ENCODE data around the gene ACKR2. TPM values are rescaled to one million over a fixed set of nuclear protein-coding genes. Genes with fewer than 3 reads are reported as not detected.

Gene ACKR2
- total and polyA plus RNA-seq, 2 experiments from 2014 or later: 0.11 to 0.23 TPM

DNA sequence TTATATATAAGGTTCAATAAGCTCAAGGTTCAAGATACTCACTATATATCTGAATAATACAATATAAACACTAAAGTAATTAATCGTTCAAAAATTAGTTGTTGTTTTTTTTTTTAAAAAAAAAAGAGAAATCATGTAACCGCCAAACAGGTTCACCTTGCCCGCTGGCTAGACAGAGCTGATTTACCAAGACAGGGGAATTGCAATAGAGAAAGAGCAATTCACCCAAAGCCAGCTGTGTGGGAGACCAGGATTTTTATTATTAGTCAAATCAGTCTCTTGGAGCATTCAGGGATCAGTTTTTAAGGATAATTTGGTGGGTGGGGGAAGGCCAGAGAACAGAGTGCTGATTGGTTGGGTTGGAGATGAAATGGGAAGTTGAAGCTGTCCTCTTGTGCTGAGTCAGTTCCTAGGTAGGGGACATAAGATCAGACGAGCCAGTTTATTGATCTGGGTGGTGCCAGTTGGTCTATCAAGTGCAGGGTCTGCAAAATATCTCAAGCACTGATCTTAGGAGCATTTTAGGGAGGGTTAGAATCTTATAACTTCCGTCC lies 12.8 kb upstream of the ACKR2 start:
- in situ Hi-C loops (cut with MboI): no loop called here
- WGBS, 2 experiments (ENCODE audit: low coverage in 1 of 2, low lambda C conversion rate in 2 of 2, missing lambda C conversion rate in 2 of 2): 66 to 80% methylated on average over 4 to 5 of the region's 5 CpGs

DNA sequence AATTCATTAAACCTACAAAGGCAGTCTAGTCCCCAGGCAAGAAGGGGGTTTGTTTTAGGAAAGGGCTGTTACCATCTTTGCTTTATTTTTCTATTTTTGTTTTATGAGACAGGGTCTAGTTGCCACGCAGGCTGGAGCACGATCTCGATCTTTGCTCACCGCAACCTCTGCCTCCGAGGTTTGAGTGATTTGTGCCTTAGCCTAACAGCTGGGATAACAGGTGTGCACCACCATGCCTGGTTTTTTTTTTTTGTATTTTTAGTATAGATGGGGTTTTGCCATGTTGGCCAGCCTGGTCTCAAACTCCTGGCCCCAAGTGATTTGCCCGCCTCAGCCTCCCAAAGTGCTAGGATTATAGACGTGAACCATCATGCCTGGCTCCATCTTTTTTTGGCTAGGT lies 9.9 kb upstream of the ACKR2 start:
- WGBS, 2 experiments (ENCODE audit: low coverage in 1 of 2, low lambda C conversion rate in 2 of 2, missing lambda C conversion rate in 2 of 2): 84 to 85% methylated on average over 7 of the region's 7 CpGs
- H3K4me2 ChIP-seq (ENCODE audit: unreplicated experiment): no peak overlapping the region

More for the DNA sequence above, 12.8 kb upstream of the ACKR2 start:
- Histone ChIP-seq H3K4me2 (ENCODE audit: unreplicated experiment) (no peak overlapping the region), H3K27me3 (replicated peaks; ENCODE audit: insufficient read depth) (no peaks in the 10 kb centered on the region), H3F3A (ENCODE audit: insufficient read depth) (no peaks in the 10 kb centered on the region), H3K9ac (no peak overlapping the region), H3K4me1 (ENCODE audit: insufficient read depth) (no peaks in the 10 kb centered on the region), H3K27ac (no peak overlapping the region), H3K9me2 (ENCODE audit: insufficient read depth) (no peaks in the 10 kb centered on the region), H4K20me1 (ENCODE audit: insufficient read depth) (no peaks in the 10 kb centered on the region), H3K9me3 (ENCODE audit: low read depth) (no peaks in the 10 kb centered on the region), H3K36me3 (ENCODE audit: low read depth) (no peaks in the 10 kb centered on the region), H3K4me3 (no peak overlapping the region), H2AFZ (no peak overlapping the region), H3K79me2 (ENCODE audit: insufficient read depth) (peaks cover 61% of the 10 kb centered on the region)
- TF ChIP-seq EZH2phosphoT487 (IDR thresholded peaks at IDR 0.05; ENCODE audit: insufficient read depth, low read depth): no peak
- TF ChIP-seq EZH2 (IDR thresholded peaks at IDR 0.05; ENCODE audit: insufficient read depth, poor library complexity, severe bottlenecking): no peak
- DNase-seq: no peak

DNA sequence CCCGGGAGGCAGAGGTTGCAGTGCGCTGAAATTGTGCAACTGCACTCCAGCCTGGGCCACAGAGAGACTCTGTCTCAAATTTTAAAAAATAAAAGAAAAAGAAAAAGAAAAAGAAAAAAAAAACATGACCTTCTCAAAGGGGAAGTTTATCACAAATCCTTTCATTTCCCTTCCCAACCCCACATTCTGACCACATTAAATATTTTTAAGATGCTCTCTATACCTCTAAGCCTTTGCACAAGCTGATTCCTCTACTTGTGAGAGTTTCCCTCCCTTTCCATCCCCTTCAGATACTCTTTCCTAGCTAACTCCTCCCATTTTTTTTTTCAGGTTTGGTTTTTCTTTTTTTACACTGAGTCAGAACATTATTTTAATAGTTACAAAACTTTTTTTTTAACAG lies 9.0 kb upstream of the ACKR2 start:
- Histone ChIP-seq H3K27me3 (replicated peaks; ENCODE audit: insufficient read depth) (no peaks in the 10 kb centered on the region), H3K36me3 (ENCODE audit: low read depth) (no peaks in the 10 kb centered on the region), H3K4me1 (ENCODE audit: insufficient read depth) (peaks cover 11% of the 10 kb centered on the region), H3K27ac (no peak overlapping the region), H3K4me3 (no peak overlapping the region), H3K79me2 (ENCODE audit: insufficient read depth) (peaks cover 64% of the 10 kb centered on the region), H4K20me1 (ENCODE audit: insufficient read depth) (no peaks in the 10 kb centered on the region), H3K9ac (no peak overlapping the region), H2AFZ (no peak overlapping the region), H3K4me2 (ENCODE audit: unreplicated experiment) (no peak overlapping the region), H3K9me3 (ENCODE audit: low read depth) (no peaks in the 10 kb centered on the region), H3F3A (ENCODE audit: insufficient read depth) (peaks cover 14% of the 10 kb centered on the region), H3K9me2 (ENCODE audit: insufficient read depth) (no peaks in the 10 kb centered on the region)
- 98 to 100% methylated on average over 2 of the region's 2 CpGs for WGBS, 2 experiments (ENCODE audit: low coverage in 1 of 2, low lambda C conversion rate in 2 of 2, missing lambda C conversion rate in 2 of 2)
- TF ChIP-seq EZH2 (IDR thresholded peaks at IDR 0.05; ENCODE audit: insufficient read depth, poor library complexity, severe bottlenecking) (no peak), EZH2phosphoT487 (IDR thresholded peaks at IDR 0.05; ENCODE audit: insufficient read depth, low read depth) (no peak)
- in situ Hi-C loops (cut with MboI): no loop called here
- no peak for DNase-seq

More for the DNA sequence above, 9.9 kb upstream of the ACKR2 start:
- H3K4me3 ChIP-seq: no peak overlapping the region
- H2AFZ ChIP-seq: no peak overlapping the region
- H4K20me1 ChIP-seq (ENCODE audit: insufficient read depth): no peaks in the 10 kb centered on the region
- peaks cover 14% of the 10 kb centered on the region for H3F3A ChIP-seq (ENCODE audit: insufficient read depth)
- H3K4me1 ChIP-seq (ENCODE audit: insufficient read depth): peaks cover 11% of the 10 kb centered on the region
- peaks cover 73% of the 10 kb centered on the region for H3K79me2 ChIP-seq (ENCODE audit: insufficient read depth)
- no peaks in the 10 kb centered on the region for H3K9me3 ChIP-seq (ENCODE audit: low read depth)
- H3K36me3 ChIP-seq (ENCODE audit: low read depth): no peaks in the 10 kb centered on the region
- in situ Hi-C loops (cut with MboI): no loop called here
- H3K9ac ChIP-seq: no peak overlapping the region
- no peak overlapping the region for H3K27ac ChIP-seq
- DNase-seq: no peak
- no peak for TF ChIP-seq EZH2phosphoT487 (IDR thresholded peaks at IDR 0.05; ENCODE audit: insufficient read depth, low read depth)
- no peaks in the 10 kb centered on the region for H3K27me3 ChIP-seq (replicated peaks; ENCODE audit: insufficient read depth)
- no peaks in the 10 kb centered on the region for H3K9me2 ChIP-seq (ENCODE audit: insufficient read depth)

DNA sequence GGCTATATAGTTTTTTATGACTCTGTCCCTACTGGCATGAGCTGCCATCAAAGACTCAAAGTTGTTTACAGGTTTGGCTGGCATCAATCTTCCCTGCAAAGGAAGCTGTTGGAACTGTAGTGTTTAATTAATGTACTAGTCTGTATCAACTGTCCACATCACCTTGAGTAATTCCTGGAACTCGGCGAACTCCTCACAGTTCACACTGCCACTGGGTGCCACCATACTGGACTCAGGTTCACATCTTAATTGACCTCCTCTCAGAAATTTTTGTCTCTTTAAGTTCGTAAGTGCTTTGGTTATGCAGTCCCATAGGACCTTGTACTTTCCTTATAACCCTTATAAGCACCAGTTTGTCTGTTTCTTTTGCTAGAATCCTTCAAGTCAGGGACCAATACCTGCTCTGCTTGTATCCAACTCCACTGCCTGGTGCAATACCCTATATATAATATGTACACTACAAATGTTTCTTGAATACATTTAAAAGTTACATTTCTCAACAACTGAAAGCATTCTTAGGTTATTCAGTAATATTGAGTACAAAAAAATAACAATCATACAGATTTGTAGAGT lies 8.1 kb upstream of the ACKR2 start:
- no peaks in the 10 kb centered on the region for H4K20me1 ChIP-seq (ENCODE audit: insufficient read depth)
- no peak overlapping the region for H3K4me2 ChIP-seq (ENCODE audit: unreplicated experiment)
- in situ Hi-C loops (cut with MboI): no loop called here
- no peak overlapping the region for H3K27ac ChIP-seq
- TF ChIP-seq EZH2phosphoT487 (IDR thresholded peaks at IDR 0.05; ENCODE audit: insufficient read depth, low read depth): no peak
- TF ChIP-seq EZH2 (IDR thresholded peaks at IDR 0.05; ENCODE audit: insufficient read depth, poor library complexity, severe bottlenecking): no peak
- H3K36me3 ChIP-seq (ENCODE audit: low read depth): no peaks in the 10 kb centered on the region
- WGBS, 2 experiments (ENCODE audit: low coverage in 1 of 2, low lambda C conversion rate in 2 of 2, missing lambda C conversion rate in 2 of 2): 90 to 93% methylated on average over 3 of the region's 3 CpGs
- DNase-seq: no peak
- H3K4me1 ChIP-seq (ENCODE audit: insufficient read depth): peaks cover 11% of the 10 kb centered on the region
- no peak overlapping the region for H3K9ac ChIP-seq
- peaks cover 14% of the 10 kb centered on the region for H3F3A ChIP-seq (ENCODE audit: insufficient read depth)
- H3K4me3 ChIP-seq: no peak overlapping the region
- H3K79me2 ChIP-seq (ENCODE audit: insufficient read depth): peaks cover 56% of the 10 kb centered on the region
- H3K9me2 ChIP-seq (ENCODE audit: insufficient read depth): no peaks in the 10 kb centered on the region
- H3K9me3 ChIP-seq (ENCODE audit: low read depth): no peaks in the 10 kb centered on the region
- H3K27me3 ChIP-seq (replicated peaks; ENCODE audit: insufficient read depth): no peaks in the 10 kb centered on the region
- H2AFZ ChIP-seq: no peak overlapping the region
